ENCODE data around the gene RAI14.

DNA sequence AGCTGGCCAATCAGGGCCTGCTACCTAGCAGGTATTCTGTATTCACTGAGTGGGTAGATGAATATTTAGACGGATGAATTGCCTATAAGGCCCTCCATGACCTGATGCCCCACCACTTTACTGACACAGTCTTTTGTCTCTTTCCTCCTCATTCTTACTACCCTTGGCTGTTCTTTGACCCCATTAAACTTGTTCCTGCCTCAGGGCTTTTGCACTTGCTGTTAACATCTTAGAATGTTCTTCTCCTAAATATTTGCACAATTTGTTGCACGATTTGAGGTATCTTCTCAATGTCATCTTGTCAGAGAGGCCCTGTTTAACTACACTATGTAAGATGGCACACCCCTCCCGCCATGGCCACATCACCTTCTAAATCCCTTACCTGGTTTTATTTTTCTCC lies 179.5 kb downstream of the RAI14 start:
- TF ChIP-seq TAF1 (IDR thresholded peaks at IDR 0.05; ENCODE audit: borderline replicate concordance, insufficient read depth, low read length) (no peak), SIN3A (IDR thresholded peaks at IDR 0.05; ENCODE audit: borderline replicate concordance, insufficient read depth, low read length) (no peak), POLR2AphosphoS5 (IDR thresholded peaks at IDR 0.05; ENCODE audit: low read depth, low read length) (no peak), FOXP2 (optimal IDR thresholded peaks at IDR 0.05; ENCODE audit: borderline replicate concordance, extremely low read depth, extremely low read length, insufficient read depth) (no peak)
- TF ChIP-seq, protein P1, sequence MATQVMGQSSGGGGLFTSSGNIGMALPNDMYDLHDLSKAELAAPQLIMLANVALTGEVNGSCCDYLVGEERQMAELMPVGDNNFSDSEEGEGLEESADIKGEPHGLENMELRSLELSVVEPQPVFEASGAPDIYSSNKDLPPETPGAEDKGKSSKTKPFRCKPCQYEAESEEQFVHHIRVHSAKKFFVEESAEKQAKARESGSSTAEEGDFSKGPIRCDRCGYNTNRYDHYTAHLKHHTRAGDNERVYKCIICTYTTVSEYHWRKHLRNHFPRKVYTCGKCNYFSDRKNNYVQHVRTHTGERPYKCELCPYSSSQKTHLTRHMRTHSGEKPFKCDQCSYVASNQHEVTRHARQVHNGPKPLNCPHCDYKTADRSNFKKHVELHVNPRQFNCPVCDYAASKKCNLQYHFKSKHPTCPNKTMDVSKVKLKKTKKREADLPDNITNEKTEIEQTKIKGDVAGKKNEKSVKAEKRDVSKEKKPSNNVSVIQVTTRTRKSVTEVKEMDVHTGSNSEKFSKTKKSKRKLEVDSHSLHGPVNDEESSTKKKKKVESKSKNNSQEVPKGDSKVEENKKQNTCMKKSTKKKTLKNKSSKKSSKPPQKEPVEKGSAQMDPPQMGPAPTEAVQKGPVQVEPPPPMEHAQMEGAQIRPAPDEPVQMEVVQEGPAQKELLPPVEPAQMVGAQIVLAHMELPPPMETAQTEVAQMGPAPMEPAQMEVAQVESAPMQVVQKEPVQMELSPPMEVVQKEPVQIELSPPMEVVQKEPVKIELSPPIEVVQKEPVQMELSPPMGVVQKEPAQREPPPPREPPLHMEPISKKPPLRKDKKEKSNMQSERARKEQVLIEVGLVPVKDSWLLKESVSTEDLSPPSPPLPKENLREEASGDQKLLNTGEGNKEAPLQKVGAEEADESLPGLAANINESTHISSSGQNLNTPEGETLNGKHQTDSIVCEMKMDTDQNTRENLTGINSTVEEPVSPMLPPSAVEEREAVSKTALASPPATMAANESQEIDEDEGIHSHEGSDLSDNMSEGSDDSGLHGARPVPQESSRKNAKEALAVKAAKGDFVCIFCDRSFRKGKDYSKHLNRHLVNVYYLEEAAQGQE (IDR thresholded peaks at IDR 0.05; ENCODE audit: insufficient read depth in 1 of 2, low read depth in 2 of 2, low read length in 2 of 2): no peak

Data from PFSK-1 (cell line).